HCT116 (cell line): ENCODE measurements around the gene DOP1A.

ENCODE experiments used
- ATF3 ChIP-seq: IDR thresholded peaks from 2 replicates; pipeline ENCODE4 v1.6.1; 2012
- CTCF ChIP-seq, 3 experiments: fragments of 200-600 bp in 1 of 3; sonication (generic) in 1 of 3; IDR thresholded peaks in 2 of 3; conservative IDR thresholded peaks in 1 of 3; 2 replicates each; pipeline ENCODE4 v1.5.1; 2012 to 2017; ENCODE audit warnings: low read depth in 2 of 3, low read length in 2 of 3, antibody characterized with exemption in 1 of 3, borderline replicate concordance in 1 of 3, control low read depth in 1 of 3, mild to moderate bottlenecking in 1 of 3, mixed read lengths in 1 of 3, mixed run types in 1 of 3, moderate library complexity in 1 of 3; ENCODE audit not compliant: insufficient read depth in 1 of 3
- ELF1 ChIP-seq: IDR thresholded peaks from 2 replicates; pipeline ENCODE4 v1.6.1; 2012; ENCODE audit warnings: low read depth, borderline replicate concordance
- EZH2phosphoT487 ChIP-seq: fragments of 200-600 bp; IDR thresholded peaks from 2 replicates; pipeline ENCODE4 v1.6.1; 2018; ENCODE audit warnings: antibody characterized with exemption, borderline replicate concordance
- JUND ChIP-seq: IDR thresholded peaks from 2 replicates; pipeline ENCODE4 v1.6.1; 2012
- MAX ChIP-seq: IDR thresholded peaks from 2 replicates; pipeline ENCODE4 v1.6.1; 2012
- POLR2AphosphoS5 ChIP-seq: IDR thresholded peaks from 2 replicates; pipeline ENCODE4 v1.6.1; 2011; ENCODE audit warnings: mild to moderate bottlenecking, low read depth, low read length, moderate library complexity
- RAD21 ChIP-seq: IDR thresholded peaks from 2 replicates; pipeline ENCODE4 v1.6.1; 2012; ENCODE audit warnings: low read depth, mild to moderate bottlenecking
- SIN3A ChIP-seq: IDR thresholded peaks from 2 replicates; pipeline ENCODE4 v1.6.1; 2012; ENCODE audit warnings: low read depth

GRCh38 chr6:83053678-83054077 lies 13.8 kb upstream of the DOP1A start:
- TF ChIP-seq EZH2phosphoT487, result no peak
- TF ChIP-seq CTCF (IDR thresholded peaks at IDR 0.05 in 2 of 3, conservative IDR thresholded peaks at IDR 0.05 in 1 of 3; ENCODE audit: borderline replicate concordance in 1 of 3, insufficient read depth in 1 of 3, low read depth in 2 of 3, low read length in 2 of 3), result no peak
- TF ChIP-seq SIN3A, result no peak
- no peak for TF ChIP-seq JUND
- TF ChIP-seq ATF3, result no peak
- TF ChIP-seq ELF1, result no peak
- TF ChIP-seq RAD21, result no peak
- TF ChIP-seq MAX, result no peak
- TF ChIP-seq POLR2AphosphoS5, result no peak
